Cerebellar nuclear complex (tissue), 1 donor: ENCODE data around the gene FAM170B.

ENCODE experiments used
- DNase-seq, 2 experiments: peaks; one replicate each; lab custom pipeline; 2025; lab: John Stamatoyannopoulos, UW

The FAM170B gene

DNA sequence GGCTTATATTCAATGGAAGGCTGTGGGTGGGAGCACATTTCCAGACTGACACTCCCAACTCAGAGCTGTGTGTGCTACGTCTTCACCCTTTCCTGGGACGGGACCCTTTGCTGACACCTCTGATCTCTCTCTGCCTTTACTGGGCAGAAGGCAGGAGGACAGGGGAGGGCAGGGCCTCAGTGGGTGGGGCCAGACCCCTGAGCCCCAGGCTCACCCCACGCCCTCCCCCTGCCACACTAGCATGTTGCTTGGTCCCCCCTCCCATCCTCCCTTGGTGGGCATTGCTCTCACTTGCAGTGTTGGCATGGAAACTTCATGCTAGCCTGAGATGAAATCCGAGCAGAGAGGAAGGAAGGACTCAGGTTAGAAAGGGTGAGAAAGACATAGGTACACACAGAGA, 36.0 kb upstream of the FAM170B start:
- no peak for DNase-seq

DNA sequence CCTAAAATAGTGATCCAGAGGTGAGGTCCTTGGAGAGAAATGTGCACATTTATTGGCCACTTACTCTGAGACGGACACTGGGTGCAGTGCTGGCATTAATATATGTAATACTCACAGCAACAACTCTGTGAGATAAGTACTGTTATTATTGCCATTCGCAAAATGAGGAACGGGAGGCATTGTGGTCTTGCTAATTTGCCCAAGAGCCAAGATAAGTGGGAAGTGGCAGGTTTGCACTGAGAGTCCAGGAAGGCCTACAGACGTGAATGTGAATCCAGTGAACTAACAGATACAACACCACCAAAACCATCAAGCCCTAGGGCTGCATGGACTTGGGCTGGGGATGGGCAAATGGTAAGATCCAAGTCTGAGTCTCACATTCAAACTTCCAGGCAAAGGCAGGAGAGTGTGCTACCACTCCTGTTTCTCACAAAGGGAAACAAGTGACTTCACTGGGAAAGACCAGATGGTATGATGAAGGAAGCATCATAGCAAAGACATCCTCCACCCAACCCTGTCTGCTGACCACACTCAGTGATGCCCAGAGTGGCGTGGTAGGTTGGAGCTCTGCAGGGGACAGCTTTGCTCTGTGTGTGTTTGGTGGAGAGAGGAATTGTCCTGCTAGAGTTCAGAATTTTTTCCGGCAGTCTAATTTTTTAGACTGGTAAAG, 35.1 kb upstream of the FAM170B start:
- no peak for DNase-seq

DNA sequence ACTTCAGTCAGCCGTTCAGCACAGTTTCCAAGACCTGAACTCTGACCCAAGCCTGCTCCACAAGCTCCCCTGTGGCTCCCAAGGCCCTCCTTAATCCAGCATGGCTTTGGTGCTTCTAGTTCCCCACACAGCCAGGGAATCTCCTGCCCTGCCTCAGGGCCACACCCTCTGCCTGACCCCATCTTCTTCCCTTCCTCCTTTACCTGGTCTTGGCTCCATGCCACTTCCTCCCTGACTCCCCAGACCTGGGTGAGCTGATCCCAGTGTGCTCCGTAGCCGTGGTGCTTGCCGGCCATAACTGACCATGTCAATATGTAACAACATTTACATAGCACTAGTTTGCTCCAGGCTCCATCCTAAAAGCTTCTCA, 34.3 kb upstream of the FAM170B start:
- no peak for DNase-seq

DNA sequence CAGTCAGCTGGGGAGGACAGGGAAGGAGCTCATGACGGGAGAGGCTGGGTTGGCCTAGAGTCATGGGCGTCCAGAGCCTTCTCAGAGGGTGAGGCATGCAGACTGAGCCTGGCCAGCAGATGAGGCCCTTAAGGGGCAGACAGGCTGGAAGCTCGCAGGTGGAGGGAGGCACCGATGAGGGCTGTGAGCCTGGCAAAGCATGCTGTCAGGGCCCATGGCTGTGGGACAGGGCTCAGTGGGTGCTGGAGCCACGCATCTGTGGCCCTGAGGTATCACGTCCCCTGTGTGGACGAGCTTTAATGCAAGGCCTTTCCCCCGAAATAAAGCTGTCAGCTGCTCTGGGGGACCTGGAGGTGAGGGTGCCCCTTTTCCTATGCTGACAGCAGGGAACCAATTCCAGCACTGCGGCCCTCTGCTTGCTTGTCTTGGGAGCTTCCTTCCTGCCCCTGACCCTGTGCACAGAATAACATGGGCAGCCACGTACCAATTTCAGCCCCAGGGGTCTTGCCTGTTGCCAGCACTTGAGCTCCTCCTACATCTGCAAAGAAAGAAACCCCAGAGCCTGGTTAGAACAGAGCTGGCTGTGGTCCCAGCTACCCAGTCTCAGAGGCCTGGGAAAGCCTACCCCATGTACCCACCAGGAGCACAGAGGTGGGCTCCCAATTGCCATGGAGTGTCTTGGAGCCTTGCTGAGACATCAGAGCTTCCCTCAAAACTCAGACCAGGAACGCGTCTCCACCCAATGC, 33.8 kb upstream of the FAM170B start:
- no peak for DNase-seq

DNA sequence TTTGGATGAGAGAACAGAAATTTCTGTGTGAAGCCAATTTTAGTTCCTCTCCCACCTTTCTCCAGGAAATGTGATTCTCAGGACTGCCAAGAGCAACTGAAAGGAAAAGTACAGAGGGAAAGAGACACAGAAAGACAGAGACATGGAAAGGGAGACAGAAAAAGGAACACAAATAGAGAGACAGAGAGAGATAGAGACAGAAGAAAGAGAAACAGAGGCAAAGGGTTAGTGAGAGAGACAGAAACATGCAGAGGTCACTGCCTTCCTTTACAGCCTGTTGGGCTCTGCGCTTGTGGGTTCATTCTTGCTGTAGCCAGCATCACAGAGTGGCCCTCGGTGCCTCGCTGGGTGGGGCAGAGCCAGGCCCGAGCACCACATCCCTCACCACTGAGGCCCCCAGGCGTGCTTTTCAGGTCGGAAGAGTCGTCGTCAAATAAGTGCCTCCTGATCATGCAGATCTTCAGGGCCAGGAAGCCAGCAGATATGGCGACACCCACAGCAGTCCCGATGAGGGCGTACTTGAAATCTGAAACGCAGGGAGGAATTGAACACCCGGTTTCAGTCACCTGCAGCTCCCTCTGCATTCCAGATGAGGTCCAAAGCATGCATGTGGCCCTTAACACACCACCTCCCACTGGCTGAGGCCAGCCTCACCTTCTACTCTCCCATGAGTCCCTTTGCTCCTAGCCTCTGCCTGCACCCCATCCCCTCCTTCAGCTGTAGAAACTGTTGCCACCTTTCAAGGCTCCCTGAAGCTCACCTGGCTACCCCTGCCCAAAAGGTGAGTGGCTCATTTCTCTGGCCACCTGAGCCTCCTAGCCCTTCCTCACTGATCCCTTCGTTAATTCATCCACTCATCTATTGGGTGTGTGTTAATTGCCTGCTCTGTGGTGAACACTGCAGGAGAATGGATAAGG, 32.9 kb upstream of the FAM170B start:
- DNase-seq: no peak

DNA sequence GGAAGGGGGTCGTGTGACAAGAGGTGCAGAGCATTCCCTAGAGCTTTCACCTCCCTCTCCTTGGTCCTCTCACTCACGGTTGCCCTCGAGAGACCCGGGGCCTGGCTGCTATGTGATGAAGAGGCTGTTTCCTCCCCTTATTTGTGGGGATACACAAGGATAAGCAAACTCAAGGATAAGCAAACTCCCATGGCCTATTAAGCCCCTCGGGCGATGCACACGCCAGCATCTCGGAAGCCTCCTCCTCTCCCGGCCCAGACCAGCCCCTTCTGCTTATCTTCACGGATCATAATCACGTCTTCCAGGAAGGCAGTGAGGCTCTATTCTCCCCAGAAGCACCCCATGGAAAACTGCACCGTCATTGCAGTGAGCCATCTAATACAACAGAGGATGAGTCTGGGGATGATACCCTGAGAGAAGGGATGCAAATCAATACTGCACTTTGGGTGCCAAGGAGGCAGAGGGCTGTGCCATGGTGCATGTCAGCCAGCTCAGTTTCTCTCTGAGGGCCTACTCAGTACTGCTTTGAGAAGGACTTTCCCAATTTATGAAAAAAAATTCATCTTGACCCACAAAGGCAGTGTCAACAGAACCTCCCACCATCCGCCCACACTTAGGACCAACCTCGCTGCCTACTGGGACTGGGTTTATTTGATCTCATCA, 32.1 kb upstream of the FAM170B start:
- no peak for DNase-seq

DNA sequence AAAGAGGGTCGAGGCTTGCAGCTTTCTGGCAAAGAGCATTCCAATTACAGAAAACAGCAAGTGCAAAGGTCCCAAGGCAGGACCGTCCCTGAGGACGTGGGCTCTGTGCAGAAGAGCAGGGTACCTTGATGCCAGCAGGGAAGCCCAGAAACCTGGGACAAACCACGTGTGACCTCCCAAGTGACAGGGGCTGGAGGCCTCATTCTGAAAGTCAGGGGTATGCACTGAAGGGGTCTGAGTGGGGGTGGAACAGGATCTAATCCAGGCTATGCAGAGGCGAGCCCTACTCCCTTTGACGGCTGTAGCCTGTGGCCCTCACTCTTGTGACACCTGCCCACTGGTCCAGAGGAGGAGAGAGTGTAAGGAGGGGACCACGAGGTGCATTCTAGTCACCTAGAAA, 31.4 kb upstream of the FAM170B start:
- DNase-seq: no peak

DNA sequence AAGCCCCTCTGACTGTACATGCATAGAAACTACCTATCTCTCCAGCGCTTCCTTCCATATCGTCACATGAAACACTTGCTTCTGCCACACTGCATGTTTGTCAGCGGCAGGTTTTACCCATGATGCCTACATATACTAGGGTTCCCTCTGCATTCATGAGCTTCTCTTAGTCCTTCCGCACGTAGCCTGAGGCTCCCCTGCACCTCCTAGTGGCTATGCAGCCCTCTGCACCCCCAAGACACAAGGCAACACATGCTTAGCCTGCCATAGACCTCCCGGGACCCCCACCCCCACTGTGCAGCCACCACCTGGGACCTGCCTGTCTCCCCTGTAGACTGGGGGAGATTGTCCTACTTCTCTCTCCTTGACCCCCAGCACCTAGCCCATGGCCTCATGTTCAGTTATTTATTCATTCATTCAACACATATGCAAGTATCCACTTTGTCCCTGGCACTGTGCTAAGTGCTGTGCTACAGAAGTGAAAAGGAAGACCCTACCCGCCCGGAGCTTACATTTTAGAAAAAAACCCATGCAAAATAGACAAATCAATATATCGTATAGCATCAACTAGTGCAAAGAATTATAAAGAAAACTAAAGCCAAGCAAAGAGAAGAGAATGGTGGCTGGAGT, 30.9 kb upstream of the FAM170B start:
- DNase-seq: no peak

DNA sequence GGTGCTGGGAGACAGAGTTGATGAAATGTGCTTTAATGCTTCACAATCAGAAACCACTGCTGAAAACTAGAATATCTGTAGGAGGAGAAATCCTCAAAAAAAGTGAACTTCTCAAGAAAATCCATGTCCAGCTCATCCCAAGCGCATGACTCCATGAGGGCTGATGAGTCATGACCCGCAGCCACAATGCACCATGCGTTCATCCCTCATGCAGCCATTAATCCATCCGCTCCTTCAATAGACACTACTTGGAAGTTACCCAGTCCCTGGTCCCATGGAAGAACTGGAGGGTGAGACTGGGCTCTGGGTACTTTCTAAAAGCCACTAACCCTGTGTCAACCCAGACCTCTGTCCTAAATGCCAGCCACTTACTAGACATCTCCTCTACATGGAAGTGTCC, 29.9 kb upstream of the FAM170B start:
- no peak for DNase-seq

DNA sequence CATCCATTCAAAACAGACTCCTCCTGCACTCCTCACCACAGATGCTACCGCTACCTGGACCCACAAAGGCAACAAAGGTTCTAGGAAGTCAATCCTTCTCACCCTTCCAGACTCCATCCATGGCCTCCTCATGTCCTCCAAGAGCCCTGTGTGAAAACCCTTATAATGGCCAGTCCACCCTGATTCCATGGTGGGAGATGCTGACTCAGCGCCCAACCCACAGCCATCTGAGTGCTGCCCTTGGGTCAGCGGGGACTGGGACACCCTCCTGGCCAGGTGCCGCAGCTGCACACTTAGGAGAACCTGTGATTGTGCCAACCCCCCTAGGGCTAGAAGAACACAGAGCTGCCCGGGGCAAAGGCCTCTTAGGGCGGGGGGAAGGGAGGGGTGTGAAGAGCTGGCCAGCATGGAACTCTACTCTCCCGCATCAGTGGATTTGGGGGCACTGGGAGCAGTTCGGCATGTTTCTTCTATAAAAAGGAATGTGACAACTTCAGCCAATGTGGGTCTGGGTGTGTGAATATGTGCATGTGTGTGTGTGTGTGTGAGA, 29.0 kb upstream of the FAM170B start:
- no peak for DNase-seq

DNA sequence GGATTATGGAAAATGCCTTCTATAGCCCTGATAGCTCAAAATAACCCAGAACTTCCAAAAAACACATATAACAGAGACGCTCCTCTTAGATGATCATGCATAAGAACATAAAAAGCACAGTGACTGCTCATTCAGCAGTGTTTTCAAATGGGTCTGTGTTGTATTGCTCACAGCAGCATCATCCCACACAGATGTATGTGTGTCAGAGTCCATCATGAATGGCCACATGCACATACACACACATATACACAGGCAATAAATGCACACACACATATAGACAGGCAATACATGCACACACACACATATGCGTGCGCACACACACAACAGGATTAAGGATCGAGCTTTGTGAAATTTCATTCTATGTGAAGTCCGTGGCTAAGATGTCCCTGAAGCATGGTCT, 28.2 kb upstream of the FAM170B start:
- no peak for DNase-seq

DNA sequence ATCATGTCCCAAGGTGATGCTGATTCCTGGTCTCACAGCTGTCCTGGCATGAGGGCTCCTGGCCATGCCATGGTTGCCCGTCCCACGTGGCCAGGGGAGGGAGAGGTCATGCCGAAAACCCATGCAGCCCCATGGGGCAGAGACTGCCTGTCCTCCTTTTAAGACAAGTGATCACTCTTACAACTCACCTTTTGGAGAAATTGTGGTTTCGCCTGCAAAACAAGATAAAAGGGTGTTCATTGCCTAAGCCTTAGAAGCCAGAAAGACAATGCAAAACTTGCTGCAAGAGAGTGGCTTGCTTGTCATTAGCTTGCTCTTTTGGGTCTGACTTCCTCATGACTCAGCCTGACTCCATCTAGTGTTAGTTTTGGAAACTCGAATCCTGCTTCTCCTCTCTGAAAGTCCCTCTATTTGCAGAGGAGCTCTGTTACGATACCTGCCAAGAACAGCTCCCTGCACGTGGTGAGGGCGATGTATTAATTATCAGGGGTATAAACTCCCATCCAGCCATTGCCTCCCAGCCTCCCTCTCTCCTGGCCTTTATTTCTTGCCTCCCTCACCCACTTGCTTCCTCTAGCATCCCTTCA, 27.7 kb upstream of the FAM170B start:
- no peak for DNase-seq

DNA sequence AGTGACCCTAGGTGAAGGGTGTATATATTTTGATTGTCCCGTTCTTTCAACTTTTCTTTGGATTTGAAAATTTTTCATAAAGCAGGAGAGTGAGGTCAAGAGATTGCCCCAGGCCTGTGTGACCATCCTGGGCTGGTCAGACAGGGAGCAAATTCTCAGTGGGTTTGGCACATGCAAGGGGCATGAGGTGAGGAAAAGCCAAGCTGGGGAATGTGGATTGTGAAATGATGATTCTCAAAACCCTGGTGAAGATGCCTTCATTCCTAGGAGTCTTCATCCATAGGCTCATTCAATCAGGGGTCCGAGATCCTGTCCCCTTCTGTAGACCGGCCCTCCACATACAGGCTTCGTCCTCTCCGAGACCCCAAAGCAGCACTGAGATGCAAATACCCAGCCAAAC, 27.0 kb upstream of the FAM170B start:
- no peak for DNase-seq

DNA sequence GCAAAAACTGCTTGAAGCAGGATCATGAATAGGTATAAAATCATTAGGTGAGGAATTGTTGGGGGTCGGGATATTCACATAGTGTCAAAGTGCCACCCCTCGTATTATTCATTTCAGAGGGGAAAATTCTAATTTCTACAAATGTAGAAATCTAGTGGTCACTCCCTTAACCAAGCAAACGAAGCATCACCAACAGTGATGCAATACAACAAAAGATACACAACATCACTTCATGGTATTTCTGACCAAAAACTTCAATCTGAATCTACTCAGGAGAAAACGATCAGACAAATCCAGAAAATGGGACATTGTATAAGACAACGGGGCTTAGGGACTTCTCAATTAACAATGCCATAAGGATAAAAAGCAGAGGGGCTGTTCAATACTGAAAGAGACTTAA, 26.3 kb upstream of the FAM170B start:
- DNase-seq: no peak

DNA sequence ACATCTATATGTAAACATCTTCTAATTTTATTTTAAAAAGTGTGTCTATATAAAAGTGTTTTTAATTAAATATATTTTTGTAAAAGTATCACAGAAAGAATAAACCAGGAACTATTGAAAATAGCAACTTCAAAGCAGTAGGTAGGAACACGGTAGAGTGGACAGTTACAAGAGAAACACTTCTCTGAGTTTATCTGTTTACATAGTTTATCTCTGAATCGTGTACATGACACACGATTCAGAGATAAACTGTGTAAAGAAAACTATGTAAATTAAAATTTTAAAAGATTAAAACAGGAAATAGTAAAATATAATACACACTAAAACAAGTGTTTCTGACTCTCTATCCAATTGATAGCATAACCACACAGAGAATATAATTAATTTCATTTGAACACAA, 25.1 kb upstream of the FAM170B start:
- no peak for DNase-seq

DNA sequence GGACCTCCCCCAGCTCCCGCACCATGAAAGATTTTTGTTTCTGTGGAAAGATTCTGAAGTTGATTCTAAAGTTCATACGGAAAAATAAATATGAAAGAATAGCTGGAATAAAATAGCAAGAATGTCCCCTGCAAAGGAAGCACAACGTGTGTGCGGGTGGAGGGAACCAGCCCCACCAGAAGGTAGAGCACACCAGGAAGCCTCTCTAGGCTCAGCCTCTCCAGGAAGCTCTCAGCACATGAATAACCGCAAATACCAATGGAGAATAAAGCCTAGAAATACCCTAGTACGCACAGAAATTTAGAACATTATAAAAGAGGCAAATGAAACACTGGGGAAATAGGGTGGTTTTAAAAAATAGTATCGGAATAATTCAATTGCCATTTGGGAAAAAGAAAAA, 24.6 kb upstream of the FAM170B start:
- DNase-seq: no peak

DNA sequence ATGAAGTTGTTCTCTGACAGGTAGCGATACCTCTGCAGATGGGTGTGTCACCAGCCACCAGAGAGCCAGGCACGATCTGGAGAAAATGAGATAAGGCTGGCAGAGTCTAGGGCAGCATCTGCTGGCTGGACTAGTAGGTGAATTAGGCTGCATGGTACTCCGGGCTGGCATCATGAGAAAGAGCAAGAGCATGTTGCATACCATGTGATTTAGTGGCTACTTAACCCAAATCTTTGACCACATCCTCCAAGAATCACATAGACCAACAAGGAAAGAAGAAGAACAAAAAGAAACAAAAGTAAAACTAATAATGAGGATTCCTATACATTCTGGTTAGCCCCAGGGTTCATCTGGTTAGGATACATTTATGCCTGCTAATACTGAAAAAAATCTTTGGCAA, 23.4 kb upstream of the FAM170B start:
- no peak for DNase-seq

DNA sequence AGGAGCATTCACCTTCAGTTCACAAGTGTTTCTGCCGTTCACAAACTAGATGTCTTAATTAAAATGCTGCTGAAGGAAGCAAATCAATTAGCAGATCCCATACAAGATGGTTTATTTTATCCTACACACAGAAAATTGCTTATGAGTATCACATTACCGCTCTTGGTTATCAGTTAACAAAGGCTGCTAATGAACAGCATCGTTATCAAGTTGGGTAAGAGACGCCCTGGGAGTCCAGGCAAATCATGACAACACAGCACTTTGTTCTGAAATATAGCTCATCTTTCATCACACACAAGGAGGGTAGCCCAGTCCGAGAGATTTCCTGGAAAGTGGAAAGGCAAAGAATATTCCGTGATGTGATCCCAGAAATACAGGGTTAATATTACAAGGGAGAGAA, 20.8 kb upstream of the FAM170B start:
- DNase-seq: no peak

DNA sequence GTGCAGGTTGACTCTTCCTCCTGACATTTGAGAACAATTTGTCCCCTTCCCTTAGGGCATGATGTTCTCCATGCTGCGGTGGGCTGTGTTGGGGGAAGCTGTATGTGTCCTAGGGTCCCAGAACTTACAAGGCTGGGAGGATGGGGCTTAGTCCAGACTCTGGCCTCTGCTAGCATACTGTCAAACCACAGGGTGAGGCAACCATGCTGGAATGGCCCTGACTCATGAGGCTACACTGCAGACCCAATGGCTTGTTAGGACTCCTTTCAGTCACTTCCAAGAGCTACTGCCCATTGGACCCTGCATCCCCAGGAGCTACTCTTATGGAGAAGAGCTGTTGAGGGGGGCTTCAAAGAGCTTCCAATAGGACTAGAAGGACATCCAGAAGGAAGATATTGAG, 20.1 kb upstream of the FAM170B start:
- no peak for DNase-seq

DNA sequence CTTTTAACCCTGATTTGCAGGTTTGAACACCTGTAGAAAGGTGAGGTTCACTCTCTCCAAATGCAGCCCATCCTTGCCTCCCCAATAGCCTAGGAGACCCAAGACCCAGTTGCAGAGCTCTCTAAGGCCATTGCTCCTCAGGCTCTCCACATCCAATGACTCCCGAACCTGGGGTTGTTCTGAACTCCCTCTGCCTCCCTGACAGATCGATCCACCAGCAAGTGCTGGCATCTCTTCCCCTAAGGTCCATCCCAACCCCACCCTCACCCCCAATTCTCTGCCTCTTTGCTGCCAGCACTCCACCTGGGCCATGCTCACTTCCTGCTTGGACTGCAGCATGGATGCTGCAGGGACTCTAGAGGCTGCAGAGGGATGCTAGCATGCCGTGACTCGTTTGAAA, 19.3 kb upstream of the FAM170B start:
- no peak for DNase-seq

DNA sequence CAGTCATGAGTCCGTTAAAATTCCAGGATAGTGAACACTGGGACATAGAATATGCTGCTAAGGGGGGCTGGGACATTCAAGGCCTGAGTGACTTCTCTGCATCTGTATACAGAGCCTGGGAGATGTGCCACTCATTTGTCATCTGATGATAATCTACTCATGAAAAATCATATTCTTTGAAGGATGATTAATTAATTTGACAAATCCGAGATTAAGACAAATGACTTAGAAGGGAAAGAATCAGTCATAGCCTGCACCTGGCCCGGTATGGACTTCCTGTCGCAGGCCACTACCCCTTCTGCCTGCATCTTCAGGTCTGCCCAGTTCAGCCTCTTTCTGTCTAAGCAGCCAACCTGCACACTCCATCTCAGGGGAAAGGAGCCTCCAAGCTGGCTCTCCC, 18.8 kb upstream of the FAM170B start:
- DNase-seq: no peak
